Measurements from ENCODE around the gene BMF.
A peak's percentile ranks its signal among the peaks of the same experiment; 100 is the strongest.

The BMF gene

GRCh38 chr15:40114218-40114617, 5.5 kb upstream of the BMF start:
- no CpG with 5 or more reads among the region's 2 CpGs for WGBS (ENCODE audit: extremely low coverage, insufficient coverage, insufficient read length)
- no peak overlapping the region for H3K4me2 ChIP-seq (ENCODE audit: low read length)
- no peak overlapping the region for H3K9ac ChIP-seq (ENCODE audit: low read length)
- no peak overlapping the region for H2BK120ac ChIP-seq (ENCODE audit: insufficient read depth, low read length, poor library complexity)
- H2AFZ ChIP-seq (ENCODE audit: insufficient read depth, low read length, poor library complexity) = no peak overlapping the region
- H3K27me3 ChIP-seq (ENCODE audit: insufficient read depth, low read length) = no peaks in the 10 kb centered on the region
- no peak overlapping the region for H3K23ac ChIP-seq (ENCODE audit: low read length)
- no peak overlapping the region for H2AK5ac ChIP-seq (ENCODE audit: low read length)
- DNase-seq = no peak
- H2BK12ac ChIP-seq (ENCODE audit: low read length) = no peak overlapping the region
- H4K91ac ChIP-seq (ENCODE audit: low read depth, low read length) = no peak overlapping the region
- no peak overlapping the region for H4K8ac ChIP-seq (ENCODE audit: low read depth, low read length)
- H3K14ac ChIP-seq (ENCODE audit: low read length) = no peak overlapping the region
- H3K4me3 ChIP-seq (ENCODE audit: low read depth, low read length) = no peak overlapping the region
- no peaks in the 10 kb centered on the region for H3K79me2 ChIP-seq (ENCODE audit: control insufficient read depth, insufficient read depth, low read length, poor library complexity)
- no peak overlapping the region for H3K4ac ChIP-seq (ENCODE audit: low read depth, low read length)
- H3K79me1 ChIP-seq (ENCODE audit: low read length) = peaks cover 1% of the 10 kb centered on the region
- H3K27ac ChIP-seq (ENCODE audit: low read depth, low read length) = no peak overlapping the region
- H4K12ac ChIP-seq (ENCODE audit: low read depth, low read length) = no peak overlapping the region
- H3K18ac ChIP-seq (ENCODE audit: low read length) = no peak overlapping the region
- H3K4me1 ChIP-seq (ENCODE audit: control insufficient read depth in 1 of 2, insufficient read depth in 2 of 2, low read length in 2 of 2) = peaks cover 9 to 17% of the 10 kb centered on the region in 2 experiments
- H3K36me3 ChIP-seq (ENCODE audit: control insufficient read depth in 1 of 2, insufficient read depth in 2 of 2, low read length in 2 of 2) = no peaks in the 10 kb centered on the region
- no peak overlapping the region for H2BK5ac ChIP-seq (ENCODE audit: low read depth, low read length, poor library complexity)
- peaks cover 2% of the 10 kb centered on the region for H3K9me3 ChIP-seq (ENCODE audit: insufficient read depth, low read depth, low read length)

DNA sequence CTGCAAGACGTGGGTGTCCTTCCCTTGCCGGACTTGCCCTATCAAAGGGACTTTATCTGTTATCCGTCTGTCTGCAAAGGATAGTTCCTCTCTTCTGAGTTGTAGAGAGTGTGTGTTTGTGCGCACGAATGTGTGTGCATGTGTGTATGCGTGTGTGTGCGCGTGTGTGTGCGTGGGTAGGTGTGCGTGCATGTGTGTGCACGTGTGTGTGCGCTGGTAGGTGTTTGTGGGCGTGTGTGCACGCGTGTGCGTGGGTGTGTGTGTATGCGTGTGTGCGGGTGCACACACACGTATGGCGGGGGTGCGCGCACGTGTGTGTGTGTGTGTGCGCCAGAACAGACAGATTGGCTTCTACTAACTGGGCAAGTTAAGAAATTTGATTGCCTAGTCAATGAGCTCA, 4.1 kb upstream of the BMF start:
- Histone ChIP-seq H3K4me2 (ENCODE audit: low read length) (no peak overlapping the region), H3K4me3 (ENCODE audit: low read depth, low read length) (peak overlapping the region; percentile 50), H2BK5ac (ENCODE audit: low read depth, low read length, poor library complexity) (no peak overlapping the region), H3K18ac (ENCODE audit: low read length) (no peak overlapping the region), H2AFZ (ENCODE audit: insufficient read depth, low read length, poor library complexity) (no peak overlapping the region), H4K91ac (ENCODE audit: low read depth, low read length) (no peak overlapping the region), H4K8ac (ENCODE audit: low read depth, low read length) (no peak overlapping the region), H3K23ac (ENCODE audit: low read length) (no peak overlapping the region), H3K79me2 (ENCODE audit: control insufficient read depth, insufficient read depth, low read length, poor library complexity) (peaks cover 5% of the 10 kb centered on the region), H2BK12ac (ENCODE audit: low read length) (no peak overlapping the region), H3K36me3 (ENCODE audit: control insufficient read depth in 1 of 2, insufficient read depth in 2 of 2, low read length in 2 of 2) (no peaks in the 10 kb centered on the region), H3K27ac (ENCODE audit: low read depth, low read length) (no peak overlapping the region), H3K4ac (ENCODE audit: low read depth, low read length) (no peak overlapping the region), H4K12ac (ENCODE audit: low read depth, low read length) (no peak overlapping the region), H3K4me1 (ENCODE audit: control insufficient read depth in 1 of 2, insufficient read depth in 2 of 2, low read length in 2 of 2) (peaks cover 10 to 24% of the 10 kb centered on the region in 2 experiments), H3K14ac (ENCODE audit: low read length) (no peak overlapping the region), H3K79me1 (ENCODE audit: low read length) (peaks cover 10% of the 10 kb centered on the region), H3K9me3 (ENCODE audit: insufficient read depth, low read depth, low read length) (peaks cover 2% of the 10 kb centered on the region), H3K27me3 (ENCODE audit: insufficient read depth, low read length) (no peaks in the 10 kb centered on the region), H2BK120ac (ENCODE audit: insufficient read depth, low read length, poor library complexity) (no peak overlapping the region), H2AK5ac (ENCODE audit: low read length) (no peak overlapping the region), H3K9ac (ENCODE audit: low read length) (no peak overlapping the region)
- WGBS (ENCODE audit: extremely low coverage, insufficient coverage, insufficient read length) = no CpG with 5 or more reads among the region's 24 CpGs
- DNase-seq = no peak

DNA sequence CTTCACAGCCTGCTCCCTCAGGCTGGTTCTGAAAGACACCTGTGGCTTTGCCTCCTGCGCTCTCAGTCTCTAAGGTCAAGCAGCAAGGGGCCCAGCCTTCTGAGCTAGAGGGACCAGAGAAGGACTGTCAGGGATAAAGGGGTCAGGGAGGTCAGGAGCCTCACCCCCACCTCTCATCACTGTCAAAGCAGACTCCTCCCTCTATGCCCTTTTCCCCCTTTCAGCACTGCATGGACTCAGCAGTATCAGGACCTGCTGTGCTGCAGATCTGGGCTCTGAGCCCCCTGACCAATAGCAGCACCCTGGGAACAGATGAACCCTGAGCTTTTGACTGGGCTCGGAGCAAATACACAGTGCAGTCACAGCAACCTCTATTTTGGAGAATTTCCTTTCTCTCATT, 3.2 kb upstream of the BMF start:
- Histone ChIP-seq H3K4me3 (ENCODE audit: low read depth, low read length) (no peak overlapping the region), H3K27ac (ENCODE audit: low read depth, low read length) (no peak overlapping the region), H3K14ac (ENCODE audit: low read length) (no peak overlapping the region), H3K79me2 (ENCODE audit: control insufficient read depth, insufficient read depth, low read length, poor library complexity) (peaks cover 5% of the 10 kb centered on the region), H3K4ac (ENCODE audit: low read depth, low read length) (no peak overlapping the region), H2AK5ac (ENCODE audit: low read length) (no peak overlapping the region), H3K4me2 (ENCODE audit: low read length) (no peak overlapping the region), H3K18ac (ENCODE audit: low read length) (no peak overlapping the region), H3K4me1 (ENCODE audit: control insufficient read depth in 1 of 2, insufficient read depth in 2 of 2, low read length in 2 of 2) (peaks cover 19 to 33% of the 10 kb centered on the region in 2 experiments), H4K12ac (ENCODE audit: low read depth, low read length) (no peak overlapping the region), H3K36me3 (ENCODE audit: control insufficient read depth in 1 of 2, insufficient read depth in 2 of 2, low read length in 2 of 2) (no peaks in the 10 kb centered on the region), H4K8ac (ENCODE audit: low read depth, low read length) (no peak overlapping the region), H2BK12ac (ENCODE audit: low read length) (no peak overlapping the region), H4K91ac (ENCODE audit: low read depth, low read length) (no peak overlapping the region), H3K9me3 (ENCODE audit: insufficient read depth, low read depth, low read length) (peaks cover 2% of the 10 kb centered on the region), H3K27me3 (ENCODE audit: insufficient read depth, low read length) (no peaks in the 10 kb centered on the region), H2AFZ (ENCODE audit: insufficient read depth, low read length, poor library complexity) (no peak overlapping the region), H2BK120ac (ENCODE audit: insufficient read depth, low read length, poor library complexity) (no peak overlapping the region), H2BK5ac (ENCODE audit: low read depth, low read length, poor library complexity) (no peak overlapping the region), H3K79me1 (ENCODE audit: low read length) (peaks cover 13% of the 10 kb centered on the region), H3K9ac (ENCODE audit: low read length) (no peak overlapping the region), H3K23ac (ENCODE audit: low read length) (no peak overlapping the region)
- no peak for DNase-seq
- no CpG with 5 or more reads among the region's 2 CpGs for WGBS (ENCODE audit: extremely low coverage, insufficient coverage, insufficient read length)

DNA sequence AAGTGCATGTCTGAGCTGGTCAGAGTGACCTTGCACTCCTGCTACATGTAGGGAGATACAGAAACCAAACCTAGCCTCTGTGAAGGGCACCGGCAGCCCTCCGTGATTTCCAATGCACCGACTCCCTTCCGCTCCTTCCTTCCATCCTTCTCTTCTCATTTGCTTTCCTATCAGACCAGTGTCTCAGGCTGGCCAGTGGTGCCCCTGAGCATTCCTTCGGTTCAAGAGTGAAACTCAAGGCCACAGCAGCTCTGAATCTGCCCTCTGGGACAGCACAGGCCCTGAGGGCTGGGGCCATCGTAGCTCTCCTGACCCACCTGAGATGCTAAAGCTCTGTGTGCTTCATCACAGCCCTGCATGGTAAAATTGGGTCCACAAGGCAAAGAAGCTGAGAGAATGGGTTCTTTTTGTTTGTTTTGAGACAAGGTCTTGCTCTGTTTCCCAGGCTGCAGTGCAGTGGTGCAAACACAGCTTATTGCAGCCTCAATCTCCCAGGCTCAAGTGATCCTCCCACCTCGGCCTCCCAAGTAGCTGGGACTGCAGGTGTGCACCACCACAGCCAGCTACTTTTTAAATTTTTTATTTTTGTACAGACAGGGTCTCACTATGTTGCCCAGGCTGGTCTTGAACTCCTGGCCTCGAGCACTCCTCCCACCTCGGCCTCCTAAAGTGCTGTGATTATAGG, 2.3 kb upstream of the BMF start:
- no peak overlapping the region for H2BK120ac ChIP-seq (ENCODE audit: insufficient read depth, low read length, poor library complexity)
- H3K36me3 ChIP-seq (ENCODE audit: control insufficient read depth in 1 of 2, insufficient read depth in 2 of 2, low read length in 2 of 2) = peaks cover 0 to under 1% of the 10 kb centered on the region in 2 experiments
- H3K79me2 ChIP-seq (ENCODE audit: control insufficient read depth, insufficient read depth, low read length, poor library complexity) = peaks cover 5% of the 10 kb centered on the region
- DNase-seq = no peak
- H3K4me3 ChIP-seq (ENCODE audit: low read depth, low read length) = no peak overlapping the region
- WGBS (ENCODE audit: extremely low coverage, insufficient coverage, insufficient read length) = no CpG with 5 or more reads among the region's 9 CpGs
- H4K91ac ChIP-seq (ENCODE audit: low read depth, low read length) = no peak overlapping the region
- H2AFZ ChIP-seq (ENCODE audit: insufficient read depth, low read length, poor library complexity) = no peak overlapping the region
- H3K4ac ChIP-seq (ENCODE audit: low read depth, low read length) = no peak overlapping the region
- H3K23ac ChIP-seq (ENCODE audit: low read length) = no peak overlapping the region
- peaks cover 2% of the 10 kb centered on the region for H3K9me3 ChIP-seq (ENCODE audit: insufficient read depth, low read depth, low read length)
- H3K79me1 ChIP-seq (ENCODE audit: low read length) = peaks cover 19% of the 10 kb centered on the region
- no peak overlapping the region for H3K9ac ChIP-seq (ENCODE audit: low read length)
- no peak overlapping the region for H2AK5ac ChIP-seq (ENCODE audit: low read length)
- no peak overlapping the region for H4K12ac ChIP-seq (ENCODE audit: low read depth, low read length)
- H3K27ac ChIP-seq (ENCODE audit: low read depth, low read length) = no peak overlapping the region
- H3K4me1 ChIP-seq (ENCODE audit: control insufficient read depth in 1 of 2, insufficient read depth in 2 of 2, low read length in 2 of 2) = peaks cover 21 to 39% of the 10 kb centered on the region in 2 experiments
- H2BK5ac ChIP-seq (ENCODE audit: low read depth, low read length, poor library complexity) = no peak overlapping the region
- H3K14ac ChIP-seq (ENCODE audit: low read length) = no peak overlapping the region
- H2BK12ac ChIP-seq (ENCODE audit: low read length) = no peak overlapping the region
- H3K27me3 ChIP-seq (ENCODE audit: insufficient read depth, low read length) = no peaks in the 10 kb centered on the region
- H3K18ac ChIP-seq (ENCODE audit: low read length) = no peak overlapping the region
- H3K4me2 ChIP-seq (ENCODE audit: low read length) = no peak overlapping the region
- H4K8ac ChIP-seq (ENCODE audit: low read depth, low read length) = no peak overlapping the region

All from trophoblast cell (in vitro differentiated cells and primary cell).